Keratinocyte (primary cell): Measurements from ENCODE around the gene C2orf76. TPM values are rescaled to one million over a fixed set of nuclear protein-coding genes. Genes with fewer than 3 reads are reported as not detected.
A peak's percentile ranks its signal among the peaks of the same experiment; 100 is the strongest.

Source experiments
- DNase-seq: peaks from one replicate; pipeline ENCODE4 v3.0.0-alpha.2; 2011; ENCODE audit warnings: low read depth, missing footprints, low spot score
- FAIRE-seq: peaks from 2 replicates; lab custom pipeline; 2011; peaks lifted over from hg19 to GRCh38; lab: Jason Lieb, UNC
- H2AFZ ChIP-seq: 2 replicates; pipeline ENCODE4 v1.6.0; 2012; ENCODE audit warnings: low read length, control low read depth, inconsistent platforms; ENCODE audit not compliant: control insufficient read depth
- H3K27ac ChIP-seq: 2 replicates; pipeline ENCODE4 v1.5.1; 2011; ENCODE audit warnings: low read length; ENCODE audit not compliant: control insufficient read depth, insufficient read depth
- H3K27me3 ChIP-seq: 3 replicates; pipeline ENCODE4 v1.6.0; 2011; ENCODE audit warnings: low read length; ENCODE audit not compliant: control insufficient read depth, insufficient read depth; ENCODE audit errors: extremely low read depth
- H3K36me3 ChIP-seq, 2 experiments: 2 replicates in 1 of 2; 3 replicates in 1 of 2; pipeline ENCODE4 v1.5.1; 2011; ENCODE audit warnings: low read length in 2 of 2, mild to moderate bottlenecking in 1 of 2; ENCODE audit not compliant: control insufficient read depth in 2 of 2, insufficient read depth in 2 of 2; ENCODE audit errors: extremely low read depth in 1 of 2
- H3K4me1 ChIP-seq: 3 replicates; pipeline ENCODE4 v1.5.1; 2011; ENCODE audit warnings: low read length; ENCODE audit not compliant: control insufficient read depth, insufficient read depth; ENCODE audit errors: extremely low read depth
- H3K4me2 ChIP-seq: 3 replicates; pipeline ENCODE4 v1.6.0; 2011; ENCODE audit warnings: low read depth, low read length; ENCODE audit not compliant: control insufficient read depth, insufficient read depth; ENCODE audit errors: extremely low read depth
- H3K4me3 ChIP-seq, 3 experiments: fragments of 200-600 bp in 1 of 3; sonication (generic) in 1 of 3; 2 replicates in 2 of 3; 3 replicates in 1 of 3; pipeline ENCODE4 v1.5.1; 2011 to 2016; ENCODE audit warnings: low read length in 3 of 3, mild to moderate bottlenecking in 3 of 3, control low read depth in 2 of 3, inconsistent platforms in 1 of 3, low read depth in 1 of 3, mixed read lengths in 1 of 3, mixed run types in 1 of 3, moderate library complexity in 1 of 3; ENCODE audit not compliant: control insufficient read depth in 2 of 3, insufficient read depth in 2 of 3; ENCODE audit errors: extremely low read depth in 1 of 3
- H3K79me2 ChIP-seq: 2 replicates; pipeline ENCODE4 v1.6.0; 2012; ENCODE audit warnings: low read length; ENCODE audit not compliant: control insufficient read depth, insufficient read depth
- H3K9ac ChIP-seq: 3 replicates; pipeline ENCODE4 v1.6.0; 2011; ENCODE audit warnings: low read length; ENCODE audit not compliant: control insufficient read depth, insufficient read depth; ENCODE audit errors: extremely low read depth
- H3K9me1 ChIP-seq: 3 replicates; pipeline ENCODE4 v1.6.0; 2011; ENCODE audit warnings: low read length; ENCODE audit not compliant: control insufficient read depth, insufficient read depth; ENCODE audit errors: extremely low read depth
- H3K9me3 ChIP-seq: 2 replicates; pipeline ENCODE4 v1.5.1; 2012; ENCODE audit warnings: low read depth, low read length; ENCODE audit not compliant: control insufficient read depth
- H4K20me1 ChIP-seq: 3 replicates; pipeline ENCODE4 v1.6.0; 2011; ENCODE audit warnings: low read length; ENCODE audit not compliant: control insufficient read depth, insufficient read depth; ENCODE audit errors: extremely low read depth
- CTCF ChIP-seq, 3 experiments: IDR thresholded peaks in 1 of 3; conservative IDR thresholded peaks in 1 of 3; optimal IDR thresholded peaks in 1 of 3; 2 replicates in 2 of 3; 3 replicates in 1 of 3; pipeline versions ENCODE3 to v1.5.1; 2011; ENCODE audit warnings: low read length in 3 of 3, mild to moderate bottlenecking in 3 of 3, moderate library complexity in 2 of 3, control low read depth in 1 of 3, inconsistent platforms in 1 of 3; ENCODE audit not compliant: insufficient read depth in 2 of 3; ENCODE audit errors: extremely low read depth in 1 of 3
- EZH2 ChIP-seq: IDR thresholded peaks from one replicate; pipeline ENCODE4 v1.6.1; 2012; ENCODE audit warnings: inconsistent platforms, mild to moderate bottlenecking, low read length, moderate library complexity
- dilution Hi-C: fragments of 300-500 bp; cut with MboI; formaldehyde crosslinking; loops from one replicate; pipeline ENCODE4 v1.7.0; 2020; ENCODE audit warnings: low sequenced_read_pairs; ENCODE audit not compliant: extremely low pct_ligation_motif_present
- polyA plus RNA-seq, 5 experiments: library from polyadenylated mRNA; depleted of rRNA in 3 of 5; stranded (reverse) in 3 of 5; stranded (forward) in 1 of 5; unstranded in 1 of 5; fragments of >200 nt; gene quantifications; 1 replicate in 1 of 5; 2 replicates in 3 of 5; 3 replicates in 1 of 5; pipeline versions ENCODE4 v1.2.1 to v1.2.3, GENCODE V29; 2011 to 2012; ENCODE audit warnings: missing spikeins in 2 of 5, low read depth in 1 of 5, low replicate concordance in 1 of 5

The C2orf76 gene
- polyA plus RNA-seq, 1 donor (not counting 4 experiments of a cell fraction or from before 2014, with no cell fraction given) = 17.9 TPM

DNA sequence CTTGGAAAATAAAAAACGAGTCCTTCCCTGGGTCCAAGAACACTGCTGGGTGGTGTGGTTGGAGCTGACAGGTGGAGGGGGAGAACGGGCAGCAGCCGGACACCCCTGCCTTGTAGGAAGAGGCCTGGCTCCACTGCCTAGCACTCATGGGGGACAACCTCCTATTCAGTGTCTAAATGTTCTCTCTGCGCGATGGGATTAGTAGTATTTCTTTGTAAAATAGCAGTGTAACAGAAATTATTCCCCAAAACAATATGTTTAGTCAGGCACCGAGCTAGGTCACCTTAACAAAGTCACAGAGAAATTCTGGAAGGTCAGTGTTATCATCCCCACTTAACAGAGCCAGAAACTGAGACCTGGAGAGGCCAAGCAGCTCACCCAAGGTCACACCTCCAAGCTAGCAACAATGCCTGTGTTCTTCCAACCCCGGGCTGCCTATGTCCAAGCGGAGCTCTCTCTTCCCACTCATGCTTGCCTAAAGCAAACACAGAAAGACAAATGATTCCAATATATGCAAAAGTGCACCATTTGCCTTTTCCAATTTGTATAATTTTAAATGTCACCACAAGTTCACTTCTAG lies 75.0 kb downstream of the C2orf76 start:
- no peak overlapping the region for H3K4me2 ChIP-seq
- dilution Hi-C loops = no loop called here
- H3K79me2 ChIP-seq = no peaks in the 10 kb centered on the region
- FAIRE-seq = no peak
- no peaks in the 10 kb centered on the region for H4K20me1 ChIP-seq
- H3K4me1 ChIP-seq = no peaks in the 10 kb centered on the region
- H3K27ac ChIP-seq = no peak overlapping the region
- H3K27me3 ChIP-seq = no peaks in the 10 kb centered on the region
- no peaks in the 10 kb centered on the region for H3K9me3 ChIP-seq
- TF ChIP-seq EZH2 (no peak), CTCF (optimal IDR thresholded peaks at IDR 0.05 in 1 of 3, IDR thresholded peaks at IDR 0.05 in 1 of 3, conservative IDR thresholded peaks at IDR 0.05 in 1 of 3; ENCODE audit: extremely low read depth in 1 of 3, insufficient read depth in 2 of 3, low read length in 3 of 3) (no peak)
- no peaks in the 10 kb centered on the region for H3K9me1 ChIP-seq
- no peaks in the 10 kb centered on the region for H3K36me3 ChIP-seq
- no peak for DNase-seq
- H3K4me3 ChIP-seq = no peak overlapping the region
- H2AFZ ChIP-seq = no peak overlapping the region
- H3K9ac ChIP-seq = no peak overlapping the region

DNA sequence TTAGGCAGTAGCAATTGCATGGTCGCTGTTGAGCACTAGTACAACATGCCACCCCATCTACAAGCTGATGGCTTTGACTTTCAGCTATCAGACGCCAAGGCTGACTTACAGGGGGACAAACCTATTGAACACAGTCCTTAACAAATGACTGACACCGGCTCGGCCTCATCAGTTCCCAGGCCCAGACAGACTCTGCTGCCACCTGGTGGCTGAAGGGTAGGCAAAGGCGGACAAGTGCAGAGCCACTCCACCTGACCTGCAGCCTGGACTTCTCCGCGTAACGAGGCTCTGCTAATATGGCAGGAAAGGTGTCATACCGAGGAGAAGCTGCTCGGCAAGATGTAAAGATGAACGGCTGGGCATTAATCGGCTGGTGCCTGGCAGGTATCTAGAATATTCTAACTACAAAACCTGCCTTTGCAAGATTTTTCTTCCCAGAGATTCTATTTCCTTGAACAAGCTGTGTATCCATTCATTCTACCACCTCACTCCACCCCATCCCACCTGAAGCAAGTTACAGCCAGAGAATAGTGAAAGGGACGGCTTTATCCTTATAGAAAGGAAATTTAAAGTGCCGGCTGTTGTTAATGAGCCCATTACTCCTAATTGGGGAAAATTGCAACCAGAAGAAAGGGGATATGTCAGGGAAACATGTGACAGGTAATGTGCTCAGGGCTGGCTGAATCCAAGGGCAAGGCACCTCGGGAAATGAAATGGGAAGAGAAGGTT lies 75.6 kb downstream of the C2orf76 start:
- DNase-seq = peak; percentile 15
- TF ChIP-seq CTCF (optimal IDR thresholded peaks at IDR 0.05 in 1 of 3, IDR thresholded peaks at IDR 0.05 in 1 of 3, conservative IDR thresholded peaks at IDR 0.05 in 1 of 3; ENCODE audit: extremely low read depth in 1 of 3, insufficient read depth in 2 of 3, low read length in 3 of 3) (peak; percentile 70 to 95 (median 88)), EZH2 (no peak)
- H3K4me2 ChIP-seq = no peak overlapping the region
- no peaks in the 10 kb centered on the region for H4K20me1 ChIP-seq
- H3K4me1 ChIP-seq = no peaks in the 10 kb centered on the region
- peak; percentile 48 for FAIRE-seq
- H3K4me3 ChIP-seq = no peak overlapping the region
- no peaks in the 10 kb centered on the region for H3K27me3 ChIP-seq
- dilution Hi-C loops = no loop called here
- H3K9me3 ChIP-seq = no peaks in the 10 kb centered on the region
- H2AFZ ChIP-seq = no peak overlapping the region
- no peak overlapping the region for H3K9ac ChIP-seq
- no peaks in the 10 kb centered on the region for H3K79me2 ChIP-seq
- H3K36me3 ChIP-seq = no peaks in the 10 kb centered on the region
- H3K9me1 ChIP-seq = no peaks in the 10 kb centered on the region
- H3K27ac ChIP-seq = no peak overlapping the region
